ENCODE results near the gene METTL25B.

Gene METTL25B

DNA sequence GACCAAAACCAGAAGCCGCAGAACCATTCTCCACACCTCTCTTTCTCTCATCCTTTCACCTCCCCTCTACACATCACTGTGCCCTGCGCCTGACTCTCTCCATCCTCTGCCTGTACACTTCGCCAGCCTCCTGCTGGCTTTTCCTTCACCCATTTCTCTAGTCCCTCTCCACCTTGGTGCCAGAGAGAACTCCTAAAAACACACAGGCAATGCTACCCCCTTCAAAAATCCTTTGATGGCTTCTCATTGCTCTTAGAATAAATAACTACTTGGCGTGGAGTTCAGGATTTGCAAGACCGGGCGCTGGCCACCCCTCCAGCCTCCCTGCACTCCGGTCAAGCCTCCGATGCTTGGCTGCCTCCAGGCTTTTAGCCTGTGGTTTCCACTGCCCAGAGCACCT is 31.5 kb upstream of the METTL25B start:
- H3K36me3 ChIP-seq, result no peaks in the 10 kb centered on the region
- H3K4me2 ChIP-seq, result peak overlapping the region in 8 of 11 experiments; percentile 50 to 73 (median 63); a peak in 16 of 22 replicates
- H3K4me3 ChIP-seq, result no peak overlapping the region
- H3K9me3 ChIP-seq (replicated peaks in 1 of 11), result no peaks in the 10 kb centered on the region
- H4K20me1 ChIP-seq, result peaks cover 0 to 19% (median 0%) of the 10 kb centered on the region in 11 experiments; a peak in 4 of 22 replicates
- H3K9ac ChIP-seq, result 0 out of 22 replicates have a peak overlapping the region, but pooled peaks of 2 of the 11 experiments have one; percentile 2 to 29
- H3K4me1 ChIP-seq, result peaks cover 15 to 50% (median 45%) of the 10 kb centered on the region in 10 experiments
- H3K27ac ChIP-seq, result no peak overlapping the region
- TF ChIP-seq Cebpa-rat (IDR thresholded peaks at IDR 0.05), result no peak
- H3K27me3 ChIP-seq, result peaks cover 16 to 24% (median 21%) of the 10 kb centered on the region in 11 experiments

- Histone ChIP-seq H3K36me3 (no peaks in the 10 kb centered on the region), H3K4me2 (peak overlapping the region in 10 of 11 experiments; percentile 24 to 73 (median 60); a peak in 17 of 22 replicates), H3K4me3 (no peak overlapping the region), H3K9me3 (replicated peaks in 1 of 11) (no peaks in the 10 kb centered on the region), H3K27ac (0 out of 22 replicates have a peak overlapping the region, but pooled peaks of 1 of the 11 experiments have one; percentile 26), H3K9ac (peak overlapping the region in 2 of 11 experiments; percentile 2 to 37; a peak in 2 of 22 replicates), H4K20me1 (peaks cover 0 to 12% (median 0%) of the 10 kb centered on the region in 11 experiments; a peak in 1 of 22 replicates), H3K4me1 (peaks cover 8 to 42% (median 38%) of the 10 kb centered on the region in 10 experiments), H3K27me3 (peaks cover 8 to 17% (median 14%) of the 10 kb centered on the region in 11 experiments)
- TF ChIP-seq Cebpa-rat (IDR thresholded peaks at IDR 0.05), result no peak
Measured at GRCh38 chr1:156697481-156697880, 30.8 kb upstream of the METTL25B start.

GRCh38 chr1:156698995-156699394 is 29.3 kb upstream of the METTL25B start:
- no peak overlapping the region for H3K4me2 ChIP-seq
- no peak overlapping the region for H3K27ac ChIP-seq
- no peak overlapping the region for H3K4me3 ChIP-seq
- peaks cover 12 to 18% (median 14%) of the 10 kb centered on the region in 11 experiments for H3K27me3 ChIP-seq
- H3K36me3 ChIP-seq, result no peaks in the 10 kb centered on the region
- peaks cover 0 to 15% (median 0%) of the 10 kb centered on the region in 11 experiments; a peak in 4 of 22 replicates for H4K20me1 ChIP-seq
- H3K4me1 ChIP-seq, result peaks cover 0 to 27% (median 23%) of the 10 kb centered on the region in 10 experiments; a peak in 18 of 20 replicates
- H3K9me3 ChIP-seq (replicated peaks in 1 of 11), result no peaks in the 10 kb centered on the region
- TF ChIP-seq Cebpa-rat (IDR thresholded peaks at IDR 0.05), result no peak
- no peak overlapping the region for H3K9ac ChIP-seq

DNA sequence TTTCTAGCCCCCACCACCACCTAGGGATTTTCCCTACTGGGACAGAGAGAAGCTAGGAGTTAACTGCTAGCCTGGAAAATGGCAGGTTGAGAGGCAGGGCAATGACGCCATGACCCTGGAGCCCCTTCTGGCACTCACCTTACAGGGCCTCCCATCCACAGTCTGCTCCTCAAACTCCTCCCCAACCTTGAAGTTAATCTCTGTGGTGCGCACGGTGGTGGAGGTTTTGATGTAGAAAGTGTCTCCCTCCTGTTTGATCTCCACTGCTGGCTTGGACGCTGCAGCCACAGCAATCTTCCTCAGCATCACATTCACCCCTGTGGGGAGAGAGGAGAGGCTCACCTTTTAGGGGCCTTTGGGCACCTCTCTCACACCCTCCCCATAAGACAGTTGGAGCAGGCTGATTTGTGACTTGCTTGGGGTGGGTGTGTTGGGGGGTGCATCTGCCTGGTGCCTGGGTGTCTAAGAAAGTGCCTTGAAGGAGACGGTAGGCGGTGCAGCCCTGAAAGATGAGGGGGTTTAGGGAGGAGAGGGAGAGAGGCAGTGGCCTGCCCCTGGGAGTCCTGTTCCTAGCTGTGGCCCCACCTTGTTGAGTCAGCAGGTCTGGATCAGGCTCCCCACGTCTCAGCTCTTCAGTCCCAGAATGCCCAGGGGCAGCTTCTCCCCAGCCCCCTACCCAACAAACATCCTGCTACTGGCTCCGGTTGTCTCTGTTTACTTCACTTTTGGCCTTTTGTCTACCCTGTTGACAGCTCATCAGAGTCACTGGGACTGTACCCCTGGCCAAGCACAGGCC is 27.3 kb upstream of the METTL25B start:
- Histone ChIP-seq H3K9ac (no peak overlapping the region), H3K27me3 (peaks cover 32 to 37% (median 33%) of the 10 kb centered on the region in 11 experiments), H3K36me3 (no peaks in the 10 kb centered on the region)

DNA sequence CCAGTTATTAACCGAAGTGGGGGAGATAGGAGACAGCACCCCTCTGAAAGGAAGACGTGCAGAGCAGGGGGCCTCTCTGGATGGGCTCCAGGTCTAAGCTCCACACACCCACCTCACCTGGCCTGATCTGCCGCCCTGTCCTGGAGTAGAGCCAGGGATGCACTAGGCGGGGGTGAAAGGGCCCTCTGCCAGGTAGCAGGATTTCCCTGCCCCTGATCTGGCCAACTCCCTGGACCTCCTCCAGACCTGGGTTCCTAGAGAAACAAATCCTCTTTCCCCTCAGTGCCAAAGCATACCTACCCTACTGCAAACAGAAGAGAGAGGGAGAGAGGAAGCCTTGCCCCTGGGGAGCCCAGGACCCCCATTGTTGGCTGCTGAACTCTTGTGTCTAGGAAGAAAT is 24.9 kb upstream of the METTL25B start:
- H3K9me3 ChIP-seq (replicated peaks in 1 of 11), result no peaks in the 10 kb centered on the region
- no peak for TF ChIP-seq Cebpa-rat (IDR thresholded peaks at IDR 0.05)
- no peaks in the 10 kb centered on the region for H3K36me3 ChIP-seq
- H3K4me3 ChIP-seq, result no peak overlapping the region
- H3K27ac ChIP-seq, result no peak overlapping the region
- no peak overlapping the region for H3K9ac ChIP-seq
- no peak overlapping the region for H3K4me2 ChIP-seq
- peaks cover 0 to 37% (median 8%) of the 10 kb centered on the region in 11 experiments; a peak in 8 of 22 replicates for H4K20me1 ChIP-seq
- H3K27me3 ChIP-seq, result peaks cover 33 to 49% (median 40%) of the 10 kb centered on the region in 11 experiments
- H3K4me1 ChIP-seq, result peaks cover 26 to 39% (median 31%) of the 10 kb centered on the region in 10 experiments

More for the DNA sequence above, 27.3 kb upstream of the METTL25B start:
- TF ChIP-seq Cebpa-rat (IDR thresholded peaks at IDR 0.05), result no peak
- no peaks in the 10 kb centered on the region for H3K9me3 ChIP-seq (replicated peaks in 1 of 11)
- no peak overlapping the region for H3K4me2 ChIP-seq
- H3K4me1 ChIP-seq, result peaks cover 14 to 35% (median 31%) of the 10 kb centered on the region in 10 experiments
- no peak overlapping the region for H3K27ac ChIP-seq
- peaks cover 0 to 28% (median 8%) of the 10 kb centered on the region in 11 experiments; a peak in 7 of 22 replicates for H4K20me1 ChIP-seq
- H3K4me3 ChIP-seq, result no peak overlapping the region

DNA sequence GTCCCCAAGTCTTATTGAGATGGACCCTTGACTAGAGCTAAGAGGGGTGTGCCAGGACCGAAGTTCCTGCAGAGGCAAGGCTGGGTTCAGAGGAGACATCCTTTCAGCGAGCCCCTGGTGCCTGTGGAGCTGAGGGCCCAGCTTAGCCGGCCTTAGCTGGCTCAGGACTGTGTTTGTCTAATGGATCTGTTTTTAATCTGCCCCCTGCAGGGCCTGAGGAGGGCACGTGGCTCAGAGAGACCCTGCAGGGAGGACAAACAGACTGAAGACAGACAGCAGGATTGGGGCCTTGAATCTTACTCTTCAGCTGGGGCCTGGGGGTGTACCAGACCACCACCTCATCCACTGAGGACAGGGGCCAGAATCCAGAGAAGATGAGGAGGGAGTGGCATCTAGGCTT is 24.5 kb upstream of the METTL25B start:
- no peak overlapping the region for H3K9ac ChIP-seq
- H3K36me3 ChIP-seq, result no peaks in the 10 kb centered on the region
- no peaks in the 10 kb centered on the region for H3K9me3 ChIP-seq (replicated peaks in 1 of 11)
- H3K4me3 ChIP-seq, result no peak overlapping the region
- peaks cover 26 to 39% (median 31%) of the 10 kb centered on the region in 10 experiments for H3K4me1 ChIP-seq
- no peak overlapping the region for H3K4me2 ChIP-seq
- TF ChIP-seq Cebpa-rat (IDR thresholded peaks at IDR 0.05), result no peak
- H3K27ac ChIP-seq, result no peak overlapping the region
- H3K27me3 ChIP-seq, result peaks cover 33 to 49% (median 40%) of the 10 kb centered on the region in 11 experiments
- peaks cover 0 to 41% (median 8%) of the 10 kb centered on the region in 11 experiments; a peak in 8 of 22 replicates for H4K20me1 ChIP-seq

- H3K9ac ChIP-seq, result 0 out of 22 replicates have a peak overlapping the region, but pooled peaks of 1 of the 11 experiments have one; percentile 37
- no peak for TF ChIP-seq Cebpa-rat (IDR thresholded peaks at IDR 0.05)
- H3K36me3 ChIP-seq, result no peaks in the 10 kb centered on the region
- peak overlapping the region in 3 of 11 experiments; percentile 92 to 100 (median 99); a peak in 4 of 22 replicates for H3K4me2 ChIP-seq
- peaks cover 26 to 39% (median 31%) of the 10 kb centered on the region in 10 experiments for H3K4me1 ChIP-seq
- no peak overlapping the region for H3K4me3 ChIP-seq
- H4K20me1 ChIP-seq, result peaks cover 0 to 46% (median 8%) of the 10 kb centered on the region in 11 experiments; a peak in 8 of 22 replicates
- no peak overlapping the region for H3K27ac ChIP-seq
- H3K9me3 ChIP-seq (replicated peaks in 1 of 11), result no peaks in the 10 kb centered on the region
- H3K27me3 ChIP-seq, result peaks cover 33 to 49% (median 40%) of the 10 kb centered on the region in 11 experiments
Measured at GRCh38 chr1:156704166-156704711, 24.0 kb upstream of the METTL25B start.

DNA sequence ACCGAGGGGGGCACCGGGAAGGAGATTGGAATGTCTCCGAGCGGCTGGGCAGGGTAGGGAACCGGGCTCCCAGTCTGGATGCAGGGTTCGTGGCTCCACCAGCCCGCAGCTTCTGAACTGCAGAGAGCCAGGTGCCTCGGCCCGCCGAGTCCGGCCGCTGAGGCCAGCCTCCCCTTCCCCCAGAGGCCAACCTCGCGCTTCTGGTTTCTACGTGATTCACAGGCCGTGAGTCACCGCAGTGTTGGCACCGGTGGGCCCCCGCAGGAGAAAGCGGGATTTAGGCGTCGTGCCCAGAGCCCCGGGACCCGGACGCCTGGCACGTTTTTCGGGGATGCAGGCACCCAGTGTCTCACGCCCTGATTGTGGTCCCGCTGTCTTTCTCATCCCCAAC is 23.3 kb upstream of the METTL25B start:
- Histone ChIP-seq H3K4me3 (peak overlapping the region; percentile 51 to 71 (median 60)), H3K4me2 (peak overlapping the region; percentile 89 to 100 (median 99)), H3K36me3 (no peaks in the 10 kb centered on the region), H3K9me3 (replicated peaks in 1 of 11) (no peaks in the 10 kb centered on the region), H3K27ac (no peak overlapping the region), H3K4me1 (peaks cover 26 to 39% (median 32%) of the 10 kb centered on the region in 10 experiments), H4K20me1 (peaks cover 0 to 52% (median 8%) of the 10 kb centered on the region in 11 experiments; a peak in 8 of 22 replicates), H3K9ac (peak overlapping the region in 8 of 11 experiments; percentile 16 to 81 (median 56); a peak in 11 of 22 replicates), H3K27me3 (peaks cover 33 to 49% (median 40%) of the 10 kb centered on the region in 11 experiments)
- no peak for TF ChIP-seq Cebpa-rat (IDR thresholded peaks at IDR 0.05)

Data from BLaER1 treated with 17β-estradiol and CSF1 and Interleukin-3, amounts not matched to agents 10 nM and 100 nM (cell line).